HepG2 (cell line): ENCODE results near the gene METAP2.
"Not testable (repeated sequence)": the region's sequence is repeated elsewhere in the genome, so short reads cannot be mapped to it uniquely, and the experiment has no call there.

Source experiments
- ARID3A ChIP-seq: IDR thresholded peaks from 2 replicates; pipeline ENCODE4 v1.6.1; 2012; ENCODE audit warnings: low read depth, low read length, improper control_type of control experiment
- NFE2L1 ChIP-seq: sonication (generic); formaldehyde crosslinking; IDR thresholded peaks from 2 replicates; pipeline ENCODE4 v1.4.0; 2020; ENCODE audit warnings: missing genetic modification reagents, mild to moderate bottlenecking, borderline replicate concordance
- NFIC ChIP-seq: IDR thresholded peaks from 2 replicates; pipeline ENCODE4 v1.6.1; 2012; ENCODE audit warnings: mild to moderate bottlenecking, low read length, inconsistent platforms
- ZNF589 ChIP-seq: sonication (generic); formaldehyde crosslinking; conservative IDR thresholded peaks from 2 replicates; pipeline ENCODE4 v1.8.0; 2022; ENCODE audit warnings: mild to moderate bottlenecking, moderate library complexity, missing genetic modification reagents

- TF ChIP-seq NFIC; NFE2L1 (CRISPR knock-in tag); ZNF589 (CRISPR knock-in tag); ARID3A: not testable (repeated sequence)
Measured at GRCh38 chr12:95457605-95458004, 16.3 kb upstream of the METAP2 start.
